ENCODE data around the gene ARHGEF19.

GRCh38 chr1:16149146-16149545 is 63.3 kb downstream of the ARHGEF19 start:
- TF ChIP-seq CTCF (IDR thresholded peaks at IDR 0.05) = no peak
- no peak for TF ChIP-seq POLR2AphosphoS5 (IDR thresholded peaks at IDR 0.05)
- TF ChIP-seq EP300 (IDR thresholded peaks at IDR 0.05; ENCODE audit: low read depth) = no peak

Measured in transverse colon (tissue), 4 donors.